NCI-H748 treated with DMSO at 0.1 percent for 48 hours (cell line): Measurements from ENCODE around the gene PRPF19.

Source experiments
- DNase-seq: peaks from one replicate; lab custom pipeline; 2025; lab: John Stamatoyannopoulos, UW

PRPF19 gene

DNA sequence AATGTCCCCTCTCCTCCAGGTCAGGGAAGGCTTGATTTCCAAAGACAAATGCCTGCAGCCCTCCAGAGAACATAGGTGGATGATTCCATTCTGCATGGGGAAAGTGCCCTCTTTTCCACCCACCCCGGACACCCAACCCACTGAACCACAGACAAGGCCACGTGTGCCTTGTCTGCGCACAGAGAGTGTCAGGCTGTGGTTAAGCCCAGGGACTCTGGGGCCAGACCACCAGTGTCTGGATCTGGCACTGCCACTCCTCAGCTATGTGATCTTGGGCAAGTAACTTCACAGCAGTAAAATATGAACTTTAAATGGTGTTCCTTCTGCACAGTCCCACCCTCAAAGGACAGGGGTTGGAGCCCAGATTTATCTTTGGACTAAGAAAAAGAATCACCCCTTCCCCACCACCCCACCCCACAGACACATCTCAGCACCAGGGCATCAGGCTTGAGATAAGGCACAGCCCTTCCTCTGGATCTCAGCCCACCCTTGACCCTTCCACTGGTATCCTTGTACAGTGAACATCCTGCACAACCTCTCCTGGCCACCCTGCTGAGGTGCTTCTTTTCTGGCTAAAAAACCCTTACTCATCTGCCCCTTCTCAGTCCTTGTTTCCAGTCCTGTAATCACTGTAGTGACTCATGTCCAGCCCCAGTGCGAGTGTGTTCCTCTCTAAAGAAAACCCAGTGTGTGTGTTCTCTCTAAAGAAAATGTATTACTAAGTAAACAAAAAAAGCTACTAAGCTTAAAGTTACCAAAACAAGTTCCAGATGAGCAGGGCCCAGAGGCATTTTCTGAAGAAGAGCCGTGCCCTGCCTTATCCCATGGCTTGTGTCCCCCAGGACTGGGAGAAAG, 48.8 kb downstream of the PRPF19 start:
- no peak for DNase-seq

DNA sequence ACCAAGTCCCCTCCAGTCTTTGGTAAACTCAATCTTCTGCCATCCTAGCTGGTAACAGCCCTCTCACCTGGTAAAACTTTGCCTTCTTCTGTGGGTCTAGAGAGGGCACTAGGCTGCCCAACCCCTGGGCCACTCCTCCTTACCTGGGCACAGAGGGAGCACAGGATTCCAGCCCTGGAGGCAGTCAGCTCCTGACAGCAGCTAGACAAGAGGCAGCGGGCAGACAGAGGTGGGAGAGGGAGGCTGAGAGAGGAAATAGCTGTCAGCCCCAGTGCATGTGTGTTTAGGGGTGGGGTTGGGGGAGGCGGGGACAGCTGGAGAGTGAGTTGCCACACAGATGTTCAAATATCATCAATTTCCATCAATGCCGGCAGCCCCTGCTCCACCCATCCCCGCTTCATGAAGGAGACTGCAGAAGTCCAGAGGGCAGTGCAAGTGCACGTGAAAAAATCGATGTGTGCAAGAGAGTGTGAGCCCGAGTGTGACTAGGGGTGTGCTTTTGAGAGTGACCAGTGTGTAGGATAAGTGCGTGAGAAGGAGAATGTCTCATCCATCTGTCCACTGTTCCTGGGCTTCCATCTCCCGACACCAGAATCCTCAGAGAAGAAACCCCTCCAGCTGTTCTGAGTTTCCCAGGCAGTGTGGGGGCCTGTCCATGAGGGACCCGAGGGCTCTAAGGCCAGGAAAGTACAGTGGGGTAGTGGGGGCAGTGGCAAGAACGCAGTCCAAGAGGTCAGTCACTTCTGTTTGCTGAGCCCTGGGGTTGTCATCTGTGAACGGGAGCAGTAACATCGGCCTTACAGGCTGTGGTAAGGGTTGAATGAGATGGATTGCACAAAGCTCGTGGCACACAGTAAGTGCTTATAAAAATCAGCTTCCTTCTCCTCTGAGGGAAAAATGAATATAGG, 50.4 kb downstream of the PRPF19 start, which contains the start of gene PTGDR2:
Gene PTGDR2 (minus strand): TSS at position 225 of the 908 bp plus-strand sequence. CDS start 2,228 bp downstream, outside the sequence.
- DNase-seq: no peak

DNA sequence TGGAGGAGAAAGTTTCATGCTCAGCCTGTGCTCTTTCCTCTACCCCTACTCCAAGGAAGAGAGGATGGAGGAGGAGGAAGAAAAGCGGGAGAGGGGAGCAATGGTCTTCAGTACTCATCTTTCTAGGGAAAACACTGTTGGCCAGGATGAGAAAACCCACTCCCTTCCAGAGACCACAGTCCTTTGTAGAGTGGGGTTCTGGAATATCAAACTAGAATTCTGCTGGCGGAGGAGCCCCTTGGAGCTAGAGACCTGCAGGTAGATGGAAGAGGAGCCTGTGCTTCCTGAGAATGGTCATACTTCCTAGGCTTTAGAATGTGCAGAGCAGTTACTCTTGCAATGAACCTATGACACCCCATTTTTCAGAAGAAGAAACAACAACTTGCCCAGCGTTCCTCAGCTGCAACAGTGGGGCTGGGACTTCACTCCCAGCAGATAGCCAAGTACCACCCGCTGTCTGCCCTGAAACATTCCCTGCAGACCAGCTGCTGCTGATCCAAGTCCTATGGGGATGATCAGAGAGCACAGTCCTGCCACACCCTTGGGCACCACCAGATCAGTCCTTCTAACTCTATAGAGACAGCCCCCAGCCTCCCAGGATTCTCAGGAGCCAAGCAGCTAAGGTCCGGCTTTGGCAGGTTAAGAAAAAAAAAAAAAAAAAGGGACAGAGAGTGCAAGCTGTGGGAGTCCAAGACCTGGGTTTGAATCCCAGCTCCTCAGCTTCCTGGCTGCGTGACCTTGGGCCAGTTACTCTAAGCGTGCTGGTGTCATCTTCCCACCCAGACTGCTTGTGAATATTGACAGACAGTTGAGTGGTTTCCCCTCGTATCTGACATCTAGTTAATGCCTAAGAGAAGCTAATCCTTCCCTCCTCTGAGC, 51.3 kb downstream of the PRPF19 start:
- no peak for DNase-seq

DNA sequence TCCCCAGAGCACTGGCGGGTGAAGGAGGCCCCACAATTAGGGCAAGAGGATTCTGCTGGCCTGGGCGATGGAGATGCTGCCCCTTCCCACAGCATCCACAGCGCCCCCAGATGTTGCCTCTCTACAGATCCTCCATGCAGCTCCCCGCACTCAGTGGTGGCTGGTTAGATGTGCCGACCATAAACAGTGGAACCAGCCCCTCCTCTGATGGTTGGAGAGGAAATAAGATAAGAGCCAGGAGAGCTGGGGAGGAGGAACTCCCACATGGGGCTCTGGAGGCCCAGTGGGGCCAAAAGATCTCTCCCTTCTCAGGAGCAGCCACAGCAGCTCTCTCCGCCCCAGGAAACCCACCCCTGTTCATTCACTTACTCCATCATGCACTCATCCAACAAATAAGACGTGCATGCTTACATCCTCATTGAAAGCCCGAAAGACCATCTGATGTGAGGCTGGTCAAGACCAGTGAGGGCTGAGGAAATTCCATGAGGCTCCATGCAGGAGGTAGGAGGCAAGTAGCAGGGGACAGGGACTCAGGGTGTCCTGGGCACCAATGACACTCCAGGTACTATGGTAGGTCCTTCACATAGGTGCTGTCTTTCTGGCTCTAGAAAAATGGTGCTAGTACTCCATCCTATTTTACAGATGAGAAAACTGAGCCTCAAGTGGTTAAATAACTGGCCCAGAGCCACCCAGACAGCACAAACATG, 52.1 kb downstream of the PRPF19 start:
- DNase-seq: no peak

DNA sequence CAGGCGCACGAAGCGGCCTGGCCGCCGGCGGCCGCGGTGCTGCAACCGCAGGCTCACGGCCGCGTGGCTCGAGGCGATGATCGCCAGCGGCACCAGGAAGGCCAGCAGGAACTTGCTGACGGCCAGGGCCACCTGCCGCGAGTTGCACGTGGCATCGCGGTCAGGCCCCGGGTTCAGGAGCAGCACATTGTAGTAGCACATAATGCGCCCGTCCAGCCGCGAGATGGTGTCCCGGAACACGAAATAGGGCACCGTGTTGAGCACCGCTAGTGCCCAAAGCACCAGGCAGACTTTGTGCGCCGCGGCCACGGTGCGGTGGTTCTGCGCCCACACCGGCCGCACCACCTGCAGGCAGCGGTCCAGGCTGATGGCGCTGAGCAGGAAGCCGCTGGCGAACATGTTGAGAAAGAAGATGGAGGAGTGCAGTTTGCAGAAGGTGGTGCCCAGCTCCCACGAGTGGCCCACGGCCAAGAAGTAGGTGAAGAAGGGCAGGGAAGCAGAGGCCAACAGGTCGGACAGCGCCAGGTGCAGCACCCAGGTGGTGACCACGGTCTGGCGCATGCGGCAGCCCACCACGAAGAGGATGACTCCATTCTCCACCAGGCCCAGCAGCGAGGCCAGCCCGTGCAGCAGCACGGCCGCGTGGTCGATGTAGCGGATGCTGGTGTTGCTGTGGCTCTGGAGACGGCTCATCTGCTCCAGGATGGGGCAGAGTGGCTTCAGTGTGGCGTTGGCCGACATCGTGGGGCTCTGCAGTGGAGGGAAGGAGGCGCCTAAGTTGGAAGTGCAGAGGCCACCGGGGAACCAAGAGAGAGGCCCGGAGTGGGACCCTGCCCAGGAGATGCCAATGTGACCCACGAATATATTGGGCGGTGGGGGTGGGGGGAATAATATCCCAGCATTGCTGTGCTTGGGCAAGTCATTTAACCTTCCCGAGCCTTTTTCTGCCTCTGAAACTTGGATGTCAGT, 53.1 kb downstream of the PRPF19 start:
- no peak for DNase-seq

DNA sequence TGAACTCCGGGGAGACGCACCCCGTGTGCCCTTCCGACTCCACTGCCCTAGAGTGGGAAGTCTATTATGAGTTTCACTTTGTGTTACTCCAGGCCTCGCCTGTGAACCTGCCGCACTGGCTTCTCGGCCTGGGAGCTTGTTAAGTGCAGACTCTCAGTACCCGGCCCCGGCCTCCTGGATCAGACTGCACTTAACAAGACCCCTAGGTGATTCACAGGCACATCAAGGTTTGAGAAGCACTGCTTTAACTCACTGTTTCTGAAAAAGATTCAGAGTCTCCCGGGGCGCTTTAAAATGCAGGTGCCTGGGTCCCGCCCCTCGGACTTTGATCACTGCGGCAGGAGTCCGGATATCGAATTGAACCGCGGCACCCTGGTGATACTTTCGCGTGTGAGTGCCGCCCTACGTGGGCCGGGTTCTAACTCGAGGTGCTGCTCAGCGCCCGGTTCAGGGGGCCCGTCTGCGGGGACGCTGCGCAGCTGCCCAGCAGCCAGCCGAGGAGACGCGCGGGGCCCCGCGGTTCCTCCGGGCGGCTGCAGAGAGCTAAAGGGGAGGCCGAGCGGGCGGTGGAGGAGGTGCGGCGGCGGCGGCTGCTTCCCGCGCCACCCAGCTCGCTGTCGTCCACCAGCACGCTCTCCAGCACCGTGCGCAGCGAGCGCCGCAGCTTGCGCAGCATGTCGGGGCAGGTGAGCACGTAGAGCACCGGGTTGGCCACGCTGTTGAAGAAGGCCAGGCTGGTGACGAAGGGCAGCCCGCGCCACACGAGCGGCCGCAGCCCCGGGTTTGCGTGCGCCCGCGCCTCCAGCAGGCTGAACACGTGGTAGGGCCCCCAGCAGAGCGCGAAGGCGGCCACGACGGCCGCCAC, 54.0 kb downstream of the PRPF19 start:
- DNase-seq: no peak

DNA sequence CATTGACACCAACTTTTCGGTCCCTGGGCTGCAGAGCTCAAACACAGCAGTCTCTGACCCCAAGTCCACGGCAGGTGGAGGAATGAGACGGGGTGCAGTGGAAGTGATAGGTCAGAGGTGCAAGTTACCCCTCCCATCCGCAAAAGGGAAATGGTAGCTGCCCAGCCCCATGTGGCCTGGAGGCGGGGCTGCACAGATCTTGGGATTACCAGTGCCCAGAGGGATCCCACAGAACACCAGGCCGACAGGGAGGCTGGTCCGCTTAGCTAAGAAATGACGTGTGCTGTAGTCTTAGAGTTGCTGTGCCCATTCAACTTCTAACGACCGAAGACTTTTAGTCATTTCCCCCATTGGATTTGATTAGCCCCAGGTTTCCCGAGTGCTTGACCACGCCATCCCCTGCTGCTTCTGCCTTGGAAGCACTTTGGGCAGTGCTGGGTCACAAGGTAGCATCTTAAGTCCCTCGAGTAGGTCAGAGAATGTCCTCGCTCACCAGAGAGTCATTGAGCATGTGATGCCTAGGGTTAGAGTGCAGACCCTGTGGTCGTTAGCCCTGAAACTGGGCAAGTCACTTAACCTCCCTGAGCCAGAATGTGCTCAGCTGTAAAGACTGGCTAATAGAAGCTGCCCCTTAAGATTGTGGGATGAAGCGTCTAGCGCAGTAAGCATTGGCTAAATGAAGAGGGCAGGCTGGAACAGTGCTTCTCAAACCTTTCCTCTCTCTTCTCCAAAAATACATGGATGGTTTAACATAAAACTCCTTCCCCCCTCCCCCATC, 54.9 kb downstream of the PRPF19 start:
- no peak for DNase-seq

DNA sequence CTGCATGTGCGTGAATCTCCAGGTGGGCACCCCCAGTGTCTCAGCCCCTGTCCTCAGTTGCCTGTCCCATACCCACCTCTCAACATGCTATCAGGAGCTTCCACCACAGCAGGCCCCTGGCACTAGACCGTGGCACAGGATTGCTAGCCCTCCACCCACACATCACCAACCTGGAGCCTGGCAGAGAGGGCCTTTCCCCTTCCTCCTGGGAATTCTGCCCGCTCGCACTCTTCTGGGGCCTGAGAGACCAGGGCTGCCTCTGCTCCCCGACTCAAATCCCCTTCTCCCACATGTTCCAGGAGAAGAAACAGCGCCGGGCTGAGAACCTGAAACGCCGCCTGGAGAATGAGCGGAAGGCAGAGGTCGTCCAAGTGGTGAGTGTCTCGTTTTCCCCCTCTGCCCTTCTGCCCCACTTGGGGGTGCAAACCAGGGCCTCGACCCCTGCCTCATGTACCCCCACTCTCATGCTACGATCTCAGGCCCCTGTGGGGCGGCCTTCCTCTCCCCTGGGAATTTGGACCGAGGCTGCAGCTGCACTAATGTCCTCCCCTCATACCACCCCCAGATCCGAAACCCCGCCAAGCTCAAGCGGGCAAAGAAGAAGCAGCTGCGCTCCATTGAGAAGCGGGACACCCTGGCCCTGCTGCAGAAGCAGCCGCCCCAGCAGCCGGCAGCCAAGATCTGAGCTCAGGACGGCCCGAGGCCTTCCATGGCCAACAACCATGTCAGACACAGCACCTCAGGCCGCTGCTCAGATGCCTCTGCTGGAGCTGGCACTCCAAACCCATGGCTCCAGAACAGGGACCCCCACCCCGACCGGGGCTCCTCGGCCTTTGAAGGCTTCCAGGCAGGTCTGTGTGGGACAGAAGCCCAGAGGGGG, 56.5 kb downstream of the PRPF19 start:
- DNase-seq: no peak

DNA sequence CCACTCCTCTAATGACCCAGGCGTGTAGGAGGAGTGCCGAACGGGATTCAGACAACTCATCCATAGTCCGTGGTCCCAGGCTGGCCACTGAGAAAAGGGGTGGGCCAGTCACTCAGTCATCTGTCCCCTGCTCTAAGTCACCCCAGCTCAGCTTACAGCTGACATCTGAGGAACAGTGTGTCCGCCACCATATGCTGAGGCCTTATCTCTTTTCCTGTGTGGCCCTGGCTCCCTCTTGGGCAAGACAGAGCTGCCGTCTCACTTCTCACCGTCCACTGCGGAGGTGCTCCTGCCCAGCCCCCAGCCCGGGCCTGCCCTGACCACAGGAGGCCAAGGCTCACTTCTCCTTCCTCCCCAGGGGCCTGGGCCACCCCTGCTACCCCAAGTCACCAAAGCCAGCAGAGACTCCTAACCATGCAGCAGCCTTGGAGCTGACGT, 57.7 kb downstream of the PRPF19 start:
- no peak for DNase-seq

DNA sequence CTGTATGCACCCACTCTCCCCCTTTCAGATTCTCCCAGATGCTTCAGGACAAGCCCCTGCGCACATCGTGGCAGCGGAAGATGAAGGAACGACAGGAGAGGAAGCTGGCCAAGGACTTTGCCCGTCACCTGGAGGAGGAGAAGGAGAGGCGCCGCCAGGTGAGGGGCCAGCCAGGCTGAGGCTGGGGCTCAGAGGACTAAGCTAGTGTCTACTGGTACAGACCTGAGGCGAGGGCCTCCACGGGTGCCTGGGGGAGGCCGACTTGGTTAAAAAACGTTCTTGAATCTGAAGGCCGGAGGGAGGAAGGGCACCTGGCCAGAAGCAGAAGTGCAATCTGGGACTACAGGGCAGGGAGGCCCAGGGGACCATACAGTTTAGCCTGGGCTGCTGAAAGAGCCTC, 58.5 kb downstream of the PRPF19 start:
- no peak for DNase-seq

DNA sequence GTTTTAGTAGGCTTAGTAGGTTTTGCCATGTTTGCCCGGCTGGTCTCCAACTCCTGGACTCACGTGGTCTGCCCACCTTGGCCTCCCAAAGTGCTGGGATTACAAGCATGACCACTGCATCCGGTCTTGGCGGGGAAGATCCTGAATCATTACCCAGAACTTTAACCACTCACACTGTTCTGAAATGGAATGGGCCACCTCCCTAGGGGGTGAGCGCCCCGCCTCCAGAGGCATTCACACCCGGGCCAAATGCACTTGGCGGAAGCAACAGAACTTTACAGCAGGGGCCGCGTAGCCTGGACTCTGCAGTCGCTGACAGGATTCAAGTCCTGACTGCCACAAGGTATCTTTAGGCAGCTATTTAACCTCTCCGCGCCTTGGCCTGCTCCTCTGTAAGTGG, 59.1 kb downstream of the PRPF19 start:
- DNase-seq: no peak

DNA sequence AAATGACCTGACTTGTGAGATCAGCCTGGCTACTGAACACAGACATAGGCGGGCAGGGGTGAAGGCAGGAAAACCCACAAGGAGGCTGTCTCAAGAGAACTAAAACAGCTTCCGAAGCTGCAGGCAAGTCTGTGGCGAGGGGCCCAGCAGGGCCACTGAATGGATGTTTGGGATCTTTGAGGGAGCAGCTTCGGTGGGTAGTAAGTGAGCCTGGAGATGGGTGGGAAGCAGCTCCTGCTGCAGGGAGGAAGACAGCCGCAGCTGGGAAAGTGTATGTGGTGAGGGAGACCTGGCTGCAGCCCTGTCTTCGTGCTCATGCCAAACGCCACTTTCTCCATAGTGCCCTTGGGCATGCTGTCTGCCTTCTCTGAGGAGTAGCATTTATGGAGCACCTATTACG, 61.0 kb downstream of the PRPF19 start:
- DNase-seq: no peak

DNA sequence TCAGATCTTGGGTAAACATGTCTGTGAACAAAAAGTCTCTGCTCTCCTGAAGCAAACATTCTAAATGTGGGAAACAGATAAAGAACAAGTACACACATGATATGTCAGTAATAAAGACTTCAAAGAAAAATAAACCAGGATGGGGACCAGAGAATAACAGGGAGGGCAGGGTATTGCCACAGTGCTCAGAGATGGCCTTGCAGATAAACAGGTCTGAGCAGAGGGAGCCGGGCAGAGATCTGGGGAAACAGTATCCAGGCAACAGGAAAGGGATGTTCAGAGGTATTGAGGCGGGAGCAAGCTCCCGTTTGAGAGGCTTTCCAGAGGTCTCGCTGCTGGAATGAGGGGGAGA, 61.5 kb downstream of the PRPF19 start:
- DNase-seq: no peak

DNA sequence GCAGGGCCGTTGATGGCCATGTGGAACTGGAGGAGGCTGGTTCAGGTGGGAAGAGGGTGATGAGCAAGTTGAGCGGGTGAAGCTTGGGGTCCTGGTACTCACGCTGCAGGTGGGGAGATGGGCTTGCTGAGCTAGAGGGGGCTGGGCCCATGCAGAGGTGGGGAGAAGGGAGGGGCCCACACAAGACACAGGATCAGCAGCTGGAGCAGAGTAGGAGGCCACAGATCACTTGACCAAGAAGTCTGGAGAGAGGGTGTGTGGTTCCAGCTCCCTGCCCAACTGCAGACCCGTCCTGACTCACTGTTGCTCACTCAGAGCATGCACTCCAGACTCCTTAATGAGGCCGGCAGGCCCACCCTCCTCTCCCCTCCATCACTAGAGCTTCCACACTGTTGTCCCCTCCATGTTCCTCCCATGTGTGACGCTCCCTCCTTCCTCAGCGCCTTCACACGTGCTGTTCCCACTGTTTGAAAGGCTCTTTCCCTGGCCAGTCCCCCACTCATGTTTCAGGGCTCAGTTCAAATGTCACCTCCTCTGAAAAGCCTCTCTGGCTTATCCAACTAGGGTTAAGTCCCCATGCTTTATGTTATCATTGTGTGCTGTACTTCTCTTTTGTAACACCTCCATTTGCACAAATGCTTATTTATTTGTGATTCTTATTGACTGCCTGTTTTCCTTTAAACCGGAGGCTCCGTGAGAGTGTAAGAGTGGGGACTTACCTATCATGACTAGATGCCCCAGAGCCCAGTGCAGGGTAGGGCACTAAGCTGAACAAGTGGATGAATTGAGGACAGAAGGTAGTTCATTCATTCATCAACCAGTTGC, 62.1 kb downstream of the PRPF19 start:
- DNase-seq: no peak

DNA sequence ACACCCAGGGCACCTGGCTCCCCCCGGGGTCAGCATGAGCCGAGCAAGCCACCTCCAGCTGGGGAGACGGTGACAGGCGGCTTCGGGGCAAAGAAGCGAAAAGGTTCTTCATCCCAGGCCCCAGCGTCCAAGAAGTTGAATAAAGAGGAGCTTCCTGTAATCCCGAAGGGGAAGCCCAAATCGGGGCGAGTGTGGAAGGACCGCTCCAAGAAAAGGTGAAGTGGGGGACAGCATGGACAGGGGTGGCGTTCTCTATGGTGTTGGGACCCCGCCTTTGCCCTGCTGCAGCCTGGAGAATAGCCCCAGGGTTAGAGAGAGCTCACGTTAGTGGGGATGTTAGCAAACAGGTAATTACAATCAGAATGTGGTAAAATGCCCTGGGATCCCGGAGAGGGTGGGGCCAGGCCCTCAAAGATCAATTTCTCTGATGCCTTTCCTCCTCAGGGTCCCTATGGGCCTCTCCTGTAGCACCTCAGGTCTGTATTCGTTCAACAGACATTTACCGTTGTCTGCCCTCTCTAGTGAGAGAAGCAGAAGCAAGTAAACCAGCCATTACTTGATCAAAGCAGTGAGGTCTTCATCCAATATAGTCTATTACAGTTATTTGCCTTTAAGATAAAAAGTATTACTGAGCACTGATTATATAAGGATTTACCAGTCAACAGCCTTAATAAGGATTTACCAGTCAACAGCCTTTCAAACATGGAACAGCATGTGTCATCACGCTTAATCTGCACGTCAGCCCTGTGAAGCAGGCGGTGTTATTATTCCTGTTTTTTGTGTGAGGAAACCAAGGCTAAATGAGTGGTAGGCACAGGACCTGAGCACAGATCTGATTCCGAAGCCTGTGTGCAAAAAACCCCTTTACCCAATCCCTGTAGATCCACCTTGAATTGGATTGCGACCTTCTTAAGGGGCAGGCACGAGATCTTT, 63.5 kb downstream of the PRPF19 start:
- DNase-seq: no peak
